Measurements from ENCODE around the gene COPS6.
A peak's percentile ranks its signal among the peaks of the same experiment; 100 is the strongest.

GRCh38 chr7:100049441-100050291 is 39.1 kb upstream of the COPS6 start, which contains the start of gene ZSCAN21:
- TF ChIP-seq CTCF (IDR thresholded peaks at IDR 0.05 in 8 of 11, conservative IDR thresholded peaks at IDR 0.05 in 3 of 11): peak in 6 of 11 experiments; percentile 16 to 36 (median 27)
- TF ChIP-seq POLR2A (IDR thresholded peaks at IDR 0.05): peak in 1 of 3 donors; percentile 3
- TF ChIP-seq POLR2AphosphoS5 (IDR thresholded peaks at IDR 0.05): peak; percentile 93 to 95 (median 94)
